ENCODE data around the gene COMMD2. TPM values are rescaled to one million over a fixed set of nuclear protein-coding genes. Genes with fewer than 3 reads are reported as not detected.

The COMMD2 gene
- total and polyA plus RNA-seq, 10 of the 15 experiments (the other 5 are each of a cell fraction or from before 2014, with no cell fraction given) = 23.0 to 97.0 (median 50.9) TPM

DNA sequence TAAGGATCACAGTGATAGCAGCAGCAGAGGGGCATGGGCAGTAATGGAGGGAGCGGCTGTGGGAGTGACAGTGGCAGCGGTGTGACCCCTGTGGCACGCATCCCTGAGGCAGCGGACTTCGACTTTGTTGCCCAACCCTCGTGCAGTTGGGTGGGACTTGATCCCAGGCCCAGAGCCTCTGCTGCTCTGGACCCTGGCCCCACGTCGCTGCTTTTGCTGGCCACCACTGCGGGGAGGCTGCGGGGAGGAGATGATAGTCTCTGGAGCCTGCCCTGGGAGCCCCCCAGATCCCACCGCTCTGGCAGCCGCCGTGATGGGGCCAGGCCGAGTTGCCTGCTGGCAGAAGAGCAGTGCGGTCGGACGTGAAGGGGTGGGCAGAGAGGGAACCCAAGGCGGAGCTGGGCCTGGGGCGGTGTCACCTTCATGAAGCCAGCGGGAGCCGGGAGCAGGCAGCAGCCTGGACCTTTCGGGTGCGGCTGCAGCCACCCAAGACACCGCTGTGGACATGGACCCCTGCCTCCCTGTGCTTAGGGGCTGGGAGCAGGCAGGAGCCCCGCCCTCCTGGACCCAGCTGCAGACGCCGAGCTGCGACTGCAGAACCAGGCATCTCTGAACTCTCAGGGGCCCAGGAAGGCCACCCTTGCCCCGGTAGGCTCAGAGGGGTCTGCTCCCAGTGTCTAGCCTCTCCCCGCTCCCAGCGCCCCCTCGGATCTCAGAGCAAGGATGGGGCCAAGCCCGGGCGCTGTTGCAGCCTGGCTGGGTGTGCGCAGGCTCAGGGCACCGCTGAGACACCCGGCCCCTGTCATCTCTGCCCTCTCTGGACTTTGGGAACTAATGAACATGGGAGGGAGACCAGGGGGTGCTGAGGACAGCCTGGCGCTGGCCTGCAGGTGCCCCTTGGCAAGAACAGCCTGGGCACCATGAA, 38.3 kb downstream of the COMMD2 start (continued):
- no peak for TF ChIP-seq IRF5 (IDR thresholded peaks at IDR 0.05; ENCODE audit: borderline replicate concordance)
- TF ChIP-seq CBFB (IDR thresholded peaks at IDR 0.05; ENCODE audit: low read depth) = no peak

DNA sequence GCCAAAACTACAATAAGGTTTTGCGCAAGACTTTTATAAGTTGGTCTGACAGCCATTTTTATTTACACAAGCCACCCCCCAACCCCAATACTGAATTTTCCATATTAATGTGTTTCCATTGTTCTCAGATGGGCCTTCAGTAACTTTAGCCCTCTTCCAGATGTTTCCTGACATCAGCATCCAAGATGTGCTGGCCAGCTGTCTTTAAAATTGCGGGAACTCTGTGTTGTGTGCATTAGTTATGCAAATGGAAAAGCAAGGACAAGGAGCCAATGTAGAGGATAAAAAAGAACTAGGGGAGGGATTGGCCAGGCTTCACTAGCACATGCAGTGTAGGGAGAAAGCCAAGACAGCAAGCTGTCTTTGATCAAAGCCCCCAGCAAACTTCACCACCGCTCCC, 45.4 kb downstream of the COMMD2 start:
- Histone ChIP-seq H3K27ac (ENCODE audit: control insufficient read depth, insufficient read depth) (no peak overlapping the region), H3K36me3 (ENCODE audit: control insufficient read depth in 2 of 2, insufficient read depth in 2 of 2, low read length in 1 of 2) (no peaks in the 10 kb centered on the region), H3K4me2 (ENCODE audit: control insufficient read depth, insufficient read depth) (no peak overlapping the region), H4K20me1 (ENCODE audit: control insufficient read depth, insufficient read depth) (no peaks in the 10 kb centered on the region), H3K4me3 (no peak overlapping the region), H2AFZ (ENCODE audit: control insufficient read depth, low read depth, low read length) (no peak overlapping the region), H3K9me3 (replicated peaks; ENCODE audit: control insufficient read depth, insufficient read depth, low read length) (no peaks in the 10 kb centered on the region; the same call in 2 of the 3 replicates), H3K9ac (ENCODE audit: control insufficient read depth, insufficient read depth, low read length) (no peak overlapping the region), H3K4me1 (ENCODE audit: control insufficient read depth, insufficient read depth, low read length) (no peaks in the 10 kb centered on the region), H3K79me2 (ENCODE audit: control insufficient read depth, insufficient read depth, low read length) (no peaks in the 10 kb centered on the region), H3K27me3 (replicated peaks in 1 of 2; ENCODE audit: control insufficient read depth in 2 of 2, insufficient read depth in 2 of 2, low read length in 1 of 2) (no peaks in the 10 kb centered on the region)
- no TSS peak for BruUV-seq (replicated peaks)
- TF ChIP-seq, protein P1, sequence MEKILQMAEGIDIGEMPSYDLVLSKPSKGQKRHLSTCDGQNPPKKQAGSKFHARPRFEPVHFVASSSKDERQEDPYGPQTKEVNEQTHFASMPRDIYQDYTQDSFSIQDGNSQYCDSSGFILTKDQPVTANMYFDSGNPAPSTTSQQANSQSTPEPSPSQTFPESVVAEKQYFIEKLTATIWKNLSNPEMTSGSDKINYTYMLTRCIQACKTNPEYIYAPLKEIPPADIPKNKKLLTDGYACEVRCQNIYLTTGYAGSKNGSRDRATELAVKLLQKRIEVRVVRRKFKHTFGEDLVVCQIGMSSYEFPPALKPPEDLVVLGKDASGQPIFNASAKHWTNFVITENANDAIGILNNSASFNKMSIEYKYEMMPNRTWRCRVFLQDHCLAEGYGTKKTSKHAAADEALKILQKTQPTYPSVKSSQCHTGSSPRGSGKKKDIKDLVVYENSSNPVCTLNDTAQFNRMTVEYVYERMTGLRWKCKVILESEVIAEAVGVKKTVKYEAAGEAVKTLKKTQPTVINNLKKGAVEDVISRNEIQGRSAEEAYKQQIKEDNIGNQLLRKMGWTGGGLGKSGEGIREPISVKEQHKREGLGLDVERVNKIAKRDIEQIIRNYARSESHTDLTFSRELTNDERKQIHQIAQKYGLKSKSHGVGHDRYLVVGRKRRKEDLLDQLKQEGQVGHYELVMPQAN (conservative IDR thresholded peaks at IDR 0.05) = no peak
- no peak for TF ChIP-seq RFX5 (IDR thresholded peaks at IDR 0.05; ENCODE audit: low read depth, low read length)
- no peak for TF ChIP-seq NFYA (IDR thresholded peaks at IDR 0.05; ENCODE audit: borderline replicate concordance, low read depth, low read length)
- TF ChIP-seq SMC3 (IDR thresholded peaks at IDR 0.05; ENCODE audit: borderline replicate concordance, low read length) = no peak
- no peak for TF ChIP-seq MYB (IDR thresholded peaks at IDR 0.05; ENCODE audit: borderline replicate concordance, low read depth, low read length)
- no peak for TF ChIP-seq GATAD2B (conservative IDR thresholded peaks at IDR 0.05; ENCODE audit: low read depth)
- TF ChIP-seq HDGF (IDR thresholded peaks at IDR 0.05) = no peak
- no peak for TF ChIP-seq ZNF622 (IDR thresholded peaks at IDR 0.05)
- no peak for TF ChIP-seq SPI1 (IDR thresholded peaks at IDR 0.05; ENCODE audit: borderline replicate concordance, insufficient read depth, low read depth, low read length)
- no peak for TF ChIP-seq MTA2 (IDR thresholded peaks at IDR 0.05; ENCODE audit: low read depth)
- TF ChIP-seq SUPT20H (IDR thresholded peaks at IDR 0.05; ENCODE audit: borderline replicate concordance, control insufficient read depth, low read depth, low read length) = no peak
- TF ChIP-seq, protein P2, sequence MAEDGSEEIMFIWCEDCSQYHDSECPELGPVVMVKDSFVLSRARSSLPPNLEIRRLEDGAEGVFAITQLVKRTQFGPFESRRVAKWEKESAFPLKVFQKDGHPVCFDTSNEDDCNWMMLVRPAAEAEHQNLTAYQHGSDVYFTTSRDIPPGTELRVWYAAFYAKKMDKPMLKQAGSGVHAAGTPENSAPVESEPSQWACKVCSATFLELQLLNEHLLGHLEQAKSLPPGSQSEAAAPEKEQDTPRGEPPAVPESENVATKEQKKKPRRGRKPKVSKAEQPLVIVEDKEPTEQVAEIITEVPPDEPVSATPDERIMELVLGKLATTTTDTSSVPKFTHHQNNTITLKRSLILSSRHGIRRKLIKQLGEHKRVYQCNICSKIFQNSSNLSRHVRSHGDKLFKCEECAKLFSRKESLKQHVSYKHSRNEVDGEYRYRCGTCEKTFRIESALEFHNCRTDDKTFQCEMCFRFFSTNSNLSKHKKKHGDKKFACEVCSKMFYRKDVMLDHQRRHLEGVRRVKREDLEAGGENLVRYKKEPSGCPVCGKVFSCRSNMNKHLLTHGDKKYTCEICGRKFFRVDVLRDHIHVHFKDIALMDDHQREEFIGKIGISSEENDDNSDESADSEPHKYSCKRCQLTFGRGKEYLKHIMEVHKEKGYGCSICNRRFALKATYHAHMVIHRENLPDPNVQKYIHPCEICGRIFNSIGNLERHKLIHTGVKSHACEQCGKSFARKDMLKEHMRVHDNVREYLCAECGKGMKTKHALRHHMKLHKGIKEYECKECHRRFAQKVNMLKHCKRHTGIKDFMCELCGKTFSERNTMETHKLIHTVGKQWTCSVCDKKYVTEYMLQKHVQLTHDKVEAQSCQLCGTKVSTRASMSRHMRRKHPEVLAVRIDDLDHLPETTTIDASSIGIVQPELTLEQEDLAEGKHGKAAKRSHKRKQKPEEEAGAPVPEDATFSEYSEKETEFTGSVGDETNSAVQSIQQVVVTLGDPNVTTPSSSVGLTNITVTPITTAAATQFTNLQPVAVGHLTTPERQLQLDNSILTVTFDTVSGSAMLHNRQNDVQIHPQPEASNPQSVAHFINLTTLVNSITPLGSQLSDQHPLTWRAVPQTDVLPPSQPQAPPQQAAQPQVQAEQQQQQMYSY (CRISPR knock-in tag; IDR thresholded peaks at IDR 0.05) = no peak
- 79% methylated on average over 3 of the region's 3 CpGs for WGBS (ENCODE audit: insufficient coverage, insufficient replicate concordance, low lambda C conversion rate, missing lambda C conversion rate)
- ChIA-PET RAD21 (ENCODE audit: unreplicated experiment) (interaction anchor here (1.1 to 1.5 kb wide), 2 partner anchors 60 to 139 kb away, joined by 3 read pairs; no protein-coding TSS in a partner anchor), POLR2A (no interaction called here), SMC1A (ENCODE audit: uncharacterized antibody, unreplicated experiment) (interaction anchor here (0.9 to 4.5 kb wide), 3 partner anchors 10 to 138 kb away, joined by 3 to 34 read pairs (median 8); no protein-coding TSS in a partner anchor), CTCF (interaction anchor here (1.0 to 1.7 kb wide), 4 partner anchors 10 to 176 kb away, joined by 3 to 7 read pairs (median 4); no protein-coding TSS in a partner anchor)
- DNase-seq (ENCODE audit: low read depth, low spot score) (no peak), FAIRE-seq (no peak), ATAC-seq (no peak)
- in situ Hi-C loops (cut with MboI) (no loop called here), intact Hi-C loops (cut with micrococcal nuclease; ENCODE audit: unreplicated experiment) (no loop called here)
